Fibroblast of lung (primary cell): ENCODE measurements around the gene TACC2. TPM values are rescaled to one million over a fixed set of nuclear protein-coding genes. Genes with fewer than 3 reads are reported as not detected.

Experiments used
- DNase-seq, 2 donors: peaks; one replicate each; pipeline versions ENCODE4 v3.0.0 to v3.0.0-alpha.2; 2010; ENCODE audit warnings: low read depth in 2 of 2
- H2AFZ ChIP-seq: 2 replicates; pipeline ENCODE4 v1.5.1; 2012; ENCODE audit warnings: low read length, control low read depth, inconsistent platforms
- H3K27ac ChIP-seq: 2 replicates; pipeline ENCODE4 v1.5.1; 2011; ENCODE audit warnings: low read length, control low read depth; ENCODE audit not compliant: insufficient read depth
- H3K27me3 ChIP-seq: 2 replicates; pipeline ENCODE4 v1.5.1; 2011; ENCODE audit warnings: mild to moderate bottlenecking, low read length; ENCODE audit not compliant: control insufficient read depth, insufficient read depth
- H3K36me3 ChIP-seq: 2 replicates; pipeline ENCODE4 v1.5.1; 2011; ENCODE audit warnings: low read length; ENCODE audit not compliant: control insufficient read depth, insufficient read depth
- H3K4me1 ChIP-seq: 2 replicates; pipeline ENCODE4 v1.5.1; 2011; ENCODE audit warnings: low read length; ENCODE audit not compliant: control insufficient read depth, insufficient read depth; ENCODE audit errors: extremely low read depth
- H3K4me2 ChIP-seq: 2 replicates; pipeline ENCODE4 v1.5.1; 2011; ENCODE audit warnings: low read length, control low read depth; ENCODE audit not compliant: insufficient read depth; ENCODE audit errors: extremely low read depth
- H3K4me3 ChIP-seq, 4 experiments: fragments of 200-600 bp in 1 of 4; sonication (generic) in 1 of 4; replicated peaks in 1 of 4; 2 replicates each; pipeline ENCODE4 v1.5.1; 2011 to 2016; ENCODE audit warnings: low read length in 4 of 4, low read depth in 3 of 4, mild to moderate bottlenecking in 3 of 4, control low read depth in 2 of 4, inconsistent platforms in 1 of 4, mixed read lengths in 1 of 4; ENCODE audit not compliant: insufficient read depth in 1 of 4; ENCODE audit errors: control extremely low read depth in 1 of 4
- H3K79me2 ChIP-seq: 2 replicates; pipeline ENCODE4 v1.5.1; 2012; ENCODE audit warnings: mild to moderate bottlenecking, low read length, inconsistent platforms; ENCODE audit not compliant: control insufficient read depth, insufficient read depth
- H3K9ac ChIP-seq: 2 replicates; pipeline ENCODE4 v1.5.1; 2011; ENCODE audit warnings: mild to moderate bottlenecking, low read length, control low read depth; ENCODE audit not compliant: insufficient read depth
- H3K9me3 ChIP-seq: 2 replicates; pipeline ENCODE4 v1.5.1; 2012; ENCODE audit warnings: low read depth, low read length; ENCODE audit not compliant: control insufficient read depth, insufficient read depth
- H4K20me1 ChIP-seq: 2 replicates; pipeline ENCODE4 v1.5.1; 2011; ENCODE audit warnings: low read length; ENCODE audit not compliant: control insufficient read depth, insufficient read depth; ENCODE audit errors: extremely low read depth
- CTCF ChIP-seq, 2 donors: IDR thresholded peaks in 1 of 2; conservative IDR thresholded peaks in 1 of 2; 1 replicate in 1 of 2; 2 replicates in 1 of 2; pipeline ENCODE4 v1.5.1; 2011 to 2012; ENCODE audit warnings: low read length in 2 of 2, control low read depth in 1 of 2, inconsistent platforms in 1 of 2, low read depth in 1 of 2, mild to moderate bottlenecking in 1 of 2
- EZH2 ChIP-seq: IDR thresholded peaks from 2 replicates; pipeline ENCODE4 v1.5.1; 2012; ENCODE audit warnings: low read length, control low read depth, mild to moderate bottlenecking; ENCODE audit errors: missing control alignments
- polyA plus RNA-seq, 2 donors: library from polyadenylated mRNA; depleted of rRNA in 1 of 2; stranded (reverse) in 1 of 2; unstranded in 1 of 2; fragments of >200 nt; gene quantifications; 2 replicates each; pipeline ENCODE4 v1.2.1, GENCODE V29; 2011 to 2012; ENCODE audit warnings: missing spikeins in 1 of 2
- total RNA-seq: library from RNA; depleted of rRNA; stranded (reverse); fragments of >200 nt; gene quantifications from 2 replicates; pipeline ENCODE4 v1.2.1, GENCODE V29; 2014

TACC2 gene
- total and polyA plus RNA-seq, 2 donors (not counting 1 experiment from before 2014, with no cell fraction given): 7.6 to 13.0 TPM

GRCh38 chr10:122253605-122254004, 264.6 kb downstream of the TACC2 start:
- Histone ChIP-seq H3K27me3 (no peaks in the 10 kb centered on the region), H3K4me3 (no peak overlapping the region), H2AFZ (no peak overlapping the region), H3K36me3 (no peaks in the 10 kb centered on the region), H3K9ac (no peak overlapping the region), H3K9me3 (no peaks in the 10 kb centered on the region), H3K27ac (no peak overlapping the region), H3K4me2 (no peak overlapping the region), H3K4me1 (peaks cover 2% of the 10 kb centered on the region), H3K79me2 (no peaks in the 10 kb centered on the region), H4K20me1 (no peaks in the 10 kb centered on the region)
- DNase-seq: no peak
- TF ChIP-seq CTCF (conservative IDR thresholded peaks at IDR 0.05 in 1 of 2, IDR thresholded peaks at IDR 0.05 in 1 of 2; ENCODE audit: low read depth in 1 of 2, low read length in 2 of 2) (no peak), EZH2 (no peak)

GRCh38 chr10:122254831-122255230, 265.9 kb downstream of the TACC2 start:
- Histone ChIP-seq H3K27me3 (no peaks in the 10 kb centered on the region), H3K9ac (no peak overlapping the region), H3K36me3 (no peaks in the 10 kb centered on the region), H3K9me3 (no peaks in the 10 kb centered on the region), H3K4me2 (no peak overlapping the region), H3K4me1 (peaks cover 2% of the 10 kb centered on the region), H2AFZ (no peak overlapping the region), H3K27ac (no peak overlapping the region), H3K4me3 (no peak overlapping the region), H4K20me1 (no peaks in the 10 kb centered on the region), H3K79me2 (no peaks in the 10 kb centered on the region)
- TF ChIP-seq CTCF (conservative IDR thresholded peaks at IDR 0.05 in 1 of 2, IDR thresholded peaks at IDR 0.05 in 1 of 2; ENCODE audit: low read depth in 1 of 2, low read length in 2 of 2) (no peak), EZH2 (no peak)
- no peak for DNase-seq

GRCh38 chr10:122255509-122256301, 266.7 kb downstream of the TACC2 start:
- Histone ChIP-seq H3K79me2 (no peaks in the 10 kb centered on the region), H2AFZ (no peak overlapping the region), H3K4me2 (no peak overlapping the region), H3K27ac (no peak overlapping the region), H3K9me3 (no peaks in the 10 kb centered on the region), H3K4me3 (no peak overlapping the region), H4K20me1 (no peaks in the 10 kb centered on the region), H3K4me1 (peaks cover 2% of the 10 kb centered on the region), H3K36me3 (no peaks in the 10 kb centered on the region), H3K27me3 (no peaks in the 10 kb centered on the region), H3K9ac (no peak overlapping the region)
- TF ChIP-seq EZH2: no peak
- no peak for DNase-seq
